Measurements from ENCODE around the gene HTD2.
"Not testable (repeated sequence)": the region's sequence is repeated elsewhere in the genome, so short reads cannot be mapped to it uniquely, and the experiment has no call there.

The HTD2 gene

DNA sequence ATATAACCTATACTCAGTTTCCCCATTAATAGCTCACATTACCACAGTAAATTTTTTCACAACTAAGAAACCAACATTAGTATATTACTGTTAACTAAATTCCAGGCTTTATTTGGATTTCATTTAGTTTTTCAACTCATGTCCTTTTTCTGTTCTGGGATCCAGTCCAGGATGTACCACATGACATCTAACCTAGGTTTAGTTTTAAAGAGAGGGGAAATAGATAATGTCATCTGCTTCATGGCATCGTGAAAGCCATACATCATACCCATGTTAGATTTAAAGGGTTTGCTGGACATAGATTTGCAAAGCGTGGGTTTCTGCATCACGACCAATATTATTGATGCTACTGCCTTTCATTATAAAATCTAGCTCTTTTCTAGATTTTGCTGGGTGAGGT is 33.4 kb upstream of the HTD2 start:
- Histone ChIP-seq H3K9me2 (replicated peaks; ENCODE audit: insufficient read depth, low read length) (no peaks in the 10 kb centered on the region), H3K9me3 (replicated peaks; ENCODE audit: insufficient read depth, low read length) (no peaks in the 10 kb centered on the region), H3K36me3 (replicated peaks; ENCODE audit: insufficient read depth, low read length) (no peaks in the 10 kb centered on the region), H2AFZ (ENCODE audit: low read length) (no peak overlapping the region), H4K20me1 (ENCODE audit: insufficient read depth, low read length) (no peaks in the 10 kb centered on the region), H3K9ac (ENCODE audit: low read length) (no peak overlapping the region), H3F3A (ENCODE audit: insufficient read depth, low read length) (no peaks in the 10 kb centered on the region), H3K4me1 (ENCODE audit: low read length) (no peaks in the 10 kb centered on the region), H3K27ac (ENCODE audit: low read length) (no peak overlapping the region), H3K79me2 (ENCODE audit: low read length) (no peaks in the 10 kb centered on the region), H3K4me3 (ENCODE audit: low read length) (no peak overlapping the region), H3K4me2 (ENCODE audit: low read depth, low read length) (no peak overlapping the region), H3K27me3 (replicated peaks; ENCODE audit: insufficient read depth, low read length) (no peaks in the 10 kb centered on the region)
- TF ChIP-seq EZH2phosphoT487 (IDR thresholded peaks at IDR 0.05; ENCODE audit: low read length) (no peak), EZH2 (optimal IDR thresholded peaks at IDR 0.05; ENCODE audit: low read depth, low read length) (no peak)
- TF ChIP-seq, protein P1, sequence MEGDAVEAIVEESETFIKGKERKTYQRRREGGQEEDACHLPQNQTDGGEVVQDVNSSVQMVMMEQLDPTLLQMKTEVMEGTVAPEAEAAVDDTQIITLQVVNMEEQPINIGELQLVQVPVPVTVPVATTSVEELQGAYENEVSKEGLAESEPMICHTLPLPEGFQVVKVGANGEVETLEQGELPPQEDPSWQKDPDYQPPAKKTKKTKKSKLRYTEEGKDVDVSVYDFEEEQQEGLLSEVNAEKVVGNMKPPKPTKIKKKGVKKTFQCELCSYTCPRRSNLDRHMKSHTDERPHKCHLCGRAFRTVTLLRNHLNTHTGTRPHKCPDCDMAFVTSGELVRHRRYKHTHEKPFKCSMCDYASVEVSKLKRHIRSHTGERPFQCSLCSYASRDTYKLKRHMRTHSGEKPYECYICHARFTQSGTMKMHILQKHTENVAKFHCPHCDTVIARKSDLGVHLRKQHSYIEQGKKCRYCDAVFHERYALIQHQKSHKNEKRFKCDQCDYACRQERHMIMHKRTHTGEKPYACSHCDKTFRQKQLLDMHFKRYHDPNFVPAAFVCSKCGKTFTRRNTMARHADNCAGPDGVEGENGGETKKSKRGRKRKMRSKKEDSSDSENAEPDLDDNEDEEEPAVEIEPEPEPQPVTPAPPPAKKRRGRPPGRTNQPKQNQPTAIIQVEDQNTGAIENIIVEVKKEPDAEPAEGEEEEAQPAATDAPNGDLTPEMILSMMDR (IDR thresholded peaks at IDR 0.05; ENCODE audit: low read length) = no peak
- DNase-seq = no peak

DNA sequence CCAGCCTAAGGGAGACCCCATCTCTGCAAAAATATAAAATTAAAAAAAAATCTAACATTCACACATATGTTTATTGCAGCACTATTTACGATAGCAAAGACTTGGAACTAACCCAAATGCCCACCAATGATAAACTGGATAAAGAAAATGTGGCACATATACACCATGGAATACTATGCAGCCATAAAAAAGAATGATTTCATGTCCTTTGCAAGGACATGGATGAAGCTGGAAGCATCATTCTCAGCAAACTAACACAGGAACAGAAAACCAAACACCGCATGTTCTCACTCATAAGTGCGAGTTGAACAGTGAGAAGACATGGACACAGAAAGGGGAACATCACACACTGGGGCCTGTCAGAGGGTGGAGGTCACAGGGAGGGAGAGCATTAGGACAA is 33.0 kb upstream of the HTD2 start:
- H3F3A ChIP-seq (ENCODE audit: insufficient read depth, low read length); H3K9me3 ChIP-seq (replicated peaks; ENCODE audit: insufficient read depth, low read length); H3K27me3 ChIP-seq (replicated peaks; ENCODE audit: insufficient read depth, low read length); H3K9ac ChIP-seq (ENCODE audit: low read length); H3K4me2 ChIP-seq (ENCODE audit: low read depth, low read length); DNase-seq; H3K27ac ChIP-seq (ENCODE audit: low read length); H3K9me2 ChIP-seq (replicated peaks; ENCODE audit: insufficient read depth, low read length); H3K36me3 ChIP-seq (replicated peaks; ENCODE audit: insufficient read depth, low read length); H3K4me3 ChIP-seq (ENCODE audit: low read length); H3K4me1 ChIP-seq (ENCODE audit: low read length); H4K20me1 ChIP-seq (ENCODE audit: insufficient read depth, low read length); H3K79me2 ChIP-seq (ENCODE audit: low read length); H2AFZ ChIP-seq (ENCODE audit: low read length): not testable (repeated sequence)

DNA sequence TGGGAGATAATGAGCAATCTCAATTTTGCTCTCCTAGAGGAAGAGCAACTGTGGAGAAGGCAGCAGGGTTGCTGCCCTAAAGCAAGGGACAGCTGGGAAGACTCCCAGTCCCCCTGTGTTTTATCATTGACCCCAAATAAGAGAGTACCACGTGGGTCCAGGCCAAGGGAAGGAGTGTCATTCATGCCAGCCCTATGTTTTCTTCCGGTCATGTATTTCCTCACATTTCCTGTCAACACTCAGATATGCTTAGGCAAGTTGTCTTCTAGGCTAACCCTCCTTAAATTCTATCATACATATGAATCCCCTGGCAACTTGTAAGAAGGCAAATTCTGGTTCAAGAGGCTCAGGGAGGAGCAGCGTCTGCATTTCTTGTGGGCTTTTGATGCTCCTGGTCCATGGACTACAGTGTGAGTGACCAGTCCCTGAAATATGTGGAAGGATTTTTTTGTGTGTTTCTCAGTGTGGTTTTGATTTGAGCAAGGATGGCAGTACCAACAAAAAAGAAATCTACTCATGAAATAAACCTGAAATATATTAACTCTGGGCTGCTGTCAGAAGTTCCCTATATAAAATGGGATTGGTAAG is 32.2 kb upstream of the HTD2 start:
- Histone ChIP-seq H3K4me2 (ENCODE audit: low read depth, low read length) (no peak overlapping the region), H3K27me3 (replicated peaks; ENCODE audit: insufficient read depth, low read length) (no peaks in the 10 kb centered on the region), H3K27ac (ENCODE audit: low read length) (no peak overlapping the region), H3K9ac (ENCODE audit: low read length) (no peak overlapping the region), H2AFZ (ENCODE audit: low read length) (no peak overlapping the region), H3K36me3 (replicated peaks; ENCODE audit: insufficient read depth, low read length) (no peaks in the 10 kb centered on the region), H3K4me3 (ENCODE audit: low read length) (no peak overlapping the region), H3K4me1 (ENCODE audit: low read length) (no peaks in the 10 kb centered on the region), H3K79me2 (ENCODE audit: low read length) (no peaks in the 10 kb centered on the region), H4K20me1 (ENCODE audit: insufficient read depth, low read length) (no peaks in the 10 kb centered on the region), H3K9me3 (replicated peaks; ENCODE audit: insufficient read depth, low read length) (no peaks in the 10 kb centered on the region), H3F3A (ENCODE audit: insufficient read depth, low read length) (no peaks in the 10 kb centered on the region), H3K9me2 (replicated peaks; ENCODE audit: insufficient read depth, low read length) (no peaks in the 10 kb centered on the region)
- no peak for DNase-seq
- TF ChIP-seq EZH2 (optimal IDR thresholded peaks at IDR 0.05; ENCODE audit: low read depth, low read length) = no peak
- TF ChIP-seq EZH2phosphoT487 (IDR thresholded peaks at IDR 0.05; ENCODE audit: low read length) = no peak
- TF ChIP-seq, protein P1 (IDR thresholded peaks at IDR 0.05; ENCODE audit: low read length) = no peak

DNA sequence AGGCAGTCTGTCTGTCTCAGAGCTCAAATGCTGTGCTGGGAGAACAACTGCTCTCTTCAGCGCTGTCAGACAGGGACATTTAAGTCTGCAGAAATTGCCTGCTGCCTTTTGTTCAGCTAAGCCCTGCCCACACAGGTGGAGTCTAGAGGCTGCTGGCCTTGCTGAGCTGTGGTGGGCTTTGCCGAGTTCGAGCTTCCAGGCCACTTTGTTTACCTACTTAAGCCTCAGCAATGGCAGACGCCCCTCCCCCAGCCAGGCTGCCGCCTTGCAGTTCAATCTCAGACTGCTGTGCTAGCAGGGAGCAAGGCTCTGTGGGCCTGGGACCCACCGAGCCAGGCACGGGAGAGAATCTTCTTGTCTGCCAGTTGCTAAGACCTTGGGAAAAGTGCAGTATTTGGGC is 25.3 kb upstream of the HTD2 start:
- H4K20me1 ChIP-seq (ENCODE audit: insufficient read depth, low read length) = no peaks in the 10 kb centered on the region

More for the DNA sequence above, 25.3 kb upstream of the HTD2 start:
- TF ChIP-seq, protein P1 (IDR thresholded peaks at IDR 0.05; ENCODE audit: low read length) = no peak
- TF ChIP-seq EZH2 (optimal IDR thresholded peaks at IDR 0.05; ENCODE audit: low read depth, low read length) (no peak), EZH2phosphoT487 (IDR thresholded peaks at IDR 0.05; ENCODE audit: low read length) (no peak)
- no peak overlapping the region for H3K4me2 ChIP-seq (ENCODE audit: low read depth, low read length)
- H3K27ac ChIP-seq (ENCODE audit: low read length) = no peak overlapping the region
- DNase-seq = no peak
- H3K9me2 ChIP-seq (replicated peaks; ENCODE audit: insufficient read depth, low read length) = no peaks in the 10 kb centered on the region
- no peaks in the 10 kb centered on the region for H3K4me1 ChIP-seq (ENCODE audit: low read length)
- H3K9ac ChIP-seq (ENCODE audit: low read length) = no peak overlapping the region
- H3K27me3 ChIP-seq (replicated peaks; ENCODE audit: insufficient read depth, low read length) = no peaks in the 10 kb centered on the region
- no peaks in the 10 kb centered on the region for H3K79me2 ChIP-seq (ENCODE audit: low read length)
- no peaks in the 10 kb centered on the region for H3F3A ChIP-seq (ENCODE audit: insufficient read depth, low read length)
- no peak overlapping the region for H2AFZ ChIP-seq (ENCODE audit: low read length)
- no peaks in the 10 kb centered on the region for H3K36me3 ChIP-seq (replicated peaks; ENCODE audit: insufficient read depth, low read length)
- no peak overlapping the region for H3K4me3 ChIP-seq (ENCODE audit: low read length)
- H3K9me3 ChIP-seq (replicated peaks; ENCODE audit: insufficient read depth, low read length) = no peaks in the 10 kb centered on the region
